Thyroid gland (tissue), 4 donors: ENCODE results near the gene FAM83B. TPM values are rescaled to one million over a fixed set of nuclear protein-coding genes. Genes with fewer than 3 reads are reported as not detected.

ENCODE experiments used
- DNase-seq, 2 donors: peaks; one replicate each; pipeline ENCODE4 v3.0.0-alpha.2; 2019
- H3K27ac ChIP-seq, 3 donors: fragments of 200-600 bp; sonication (generic); 1 replicate in 2 of 3; 2 replicates in 1 of 3; pipeline ENCODE4 v1.5.1; 2016 to 2019; ENCODE audit warnings: mild to moderate bottlenecking in 1 of 3, moderate library complexity in 1 of 3
- H3K27me3 ChIP-seq: fragments of 200-600 bp; sonication (generic); one replicate; pipeline ENCODE4 v1.5.1; 2019
- H3K36me3 ChIP-seq, 2 donors: fragments of 200-600 bp; sonication (generic); one replicate each; pipeline ENCODE4 v1.5.1; 2016 to 2019
- H3K4me1 ChIP-seq, 2 donors: fragments of 200-600 bp; sonication (generic); one replicate each; pipeline ENCODE4 v1.5.1; 2017 to 2019
- H3K4me3 ChIP-seq, 3 donors: fragments of 200-600 bp; sonication (generic); replicated peaks in 1 of 3; 1 replicate in 2 of 3; 2 replicates in 1 of 3; pipeline ENCODE4 v1.5.1; 2016; ENCODE audit warnings: mild to moderate bottlenecking in 1 of 3
- H3K9me3 ChIP-seq: fragments of 200-600 bp; sonication (generic); one replicate; pipeline ENCODE4 v1.5.1; 2017
- POLR2A ChIP-seq, 2 donors: fragments of 450-650 bp; IDR thresholded peaks; one replicate each; pipeline ENCODE4 v1.6.1; 2017; ENCODE audit warnings: antibody characterized with exemption in 2 of 2, mild to moderate bottlenecking in 2 of 2, moderate library complexity in 1 of 2
- WGBS, 2 donors: methylation state at CpG; one replicate each; pipeline ENCODE4 v1.1.5; 2017; 5-methylcytosine and 5-hydroxymethylcytosine counted together
- intact Hi-C: fragments of 100-400 bp; cut with DNase I; formaldehyde crosslinking; loops from one replicate; pipeline ENCODE4 v1.15.1; 2023
- total RNA-seq, 4 donors: library from RNA; depleted of rRNA; stranded (reverse); fragments of >200 nt; gene quantifications; one replicate each; pipeline ENCODE4 v1.2.3, GENCODE V29; 2016
- TF ChIP-seq, protein P1 (sequence below), 6 experiments: fragments of 200-600 bp in 3 of 6; fragments of 450-650 bp in 3 of 6; sonication (generic) in 3 of 6; IDR thresholded peaks; one replicate each; pipeline ENCODE4 v1.5.1; 2016 to 2019; ENCODE audit warnings: antibody characterized with exemption in 6 of 6, mild to moderate bottlenecking in 2 of 6, inconsistent platforms in 1 of 6, moderate library complexity in 1 of 6

Gene FAM83B
- total RNA-seq, 4 donors from 2014 or later, result 20.3 to 29.9 (median 23.5) TPM

DNA sequence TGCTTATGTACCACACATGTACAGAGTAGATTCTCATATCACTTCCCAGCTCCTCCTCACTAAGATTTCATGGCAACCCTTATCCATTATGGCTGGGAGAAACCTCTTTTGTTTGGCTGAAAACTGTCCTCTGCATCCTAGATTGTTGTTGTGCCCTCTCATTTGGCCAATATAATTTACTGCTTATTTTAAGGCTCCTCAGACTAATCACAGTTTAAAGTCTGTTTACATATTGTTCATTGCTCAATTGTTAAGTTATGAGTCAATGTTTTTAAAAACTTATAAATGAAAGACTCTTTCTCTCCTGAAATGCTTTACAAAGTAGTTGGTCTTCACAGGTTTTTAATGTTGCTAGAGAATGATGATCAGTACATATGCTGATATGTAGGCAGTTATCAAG is 57.3 kb downstream of the FAM83B start:
- TF ChIP-seq POLR2A (IDR thresholded peaks at IDR 0.05), result no peak
- TF ChIP-seq, protein P1, sequence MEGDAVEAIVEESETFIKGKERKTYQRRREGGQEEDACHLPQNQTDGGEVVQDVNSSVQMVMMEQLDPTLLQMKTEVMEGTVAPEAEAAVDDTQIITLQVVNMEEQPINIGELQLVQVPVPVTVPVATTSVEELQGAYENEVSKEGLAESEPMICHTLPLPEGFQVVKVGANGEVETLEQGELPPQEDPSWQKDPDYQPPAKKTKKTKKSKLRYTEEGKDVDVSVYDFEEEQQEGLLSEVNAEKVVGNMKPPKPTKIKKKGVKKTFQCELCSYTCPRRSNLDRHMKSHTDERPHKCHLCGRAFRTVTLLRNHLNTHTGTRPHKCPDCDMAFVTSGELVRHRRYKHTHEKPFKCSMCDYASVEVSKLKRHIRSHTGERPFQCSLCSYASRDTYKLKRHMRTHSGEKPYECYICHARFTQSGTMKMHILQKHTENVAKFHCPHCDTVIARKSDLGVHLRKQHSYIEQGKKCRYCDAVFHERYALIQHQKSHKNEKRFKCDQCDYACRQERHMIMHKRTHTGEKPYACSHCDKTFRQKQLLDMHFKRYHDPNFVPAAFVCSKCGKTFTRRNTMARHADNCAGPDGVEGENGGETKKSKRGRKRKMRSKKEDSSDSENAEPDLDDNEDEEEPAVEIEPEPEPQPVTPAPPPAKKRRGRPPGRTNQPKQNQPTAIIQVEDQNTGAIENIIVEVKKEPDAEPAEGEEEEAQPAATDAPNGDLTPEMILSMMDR (IDR thresholded peaks at IDR 0.05), result no peak
- Histone ChIP-seq H3K36me3 (no peaks in the 10 kb centered on the region), H3K4me3 (no peak overlapping the region), H3K27me3 (no peaks in the 10 kb centered on the region), H3K9me3 (no peaks in the 10 kb centered on the region), H3K4me1 (peaks cover 0 to 4% of the 10 kb centered on the region in 2 donors), H3K27ac (no peak overlapping the region)
- DNase-seq, result no peak
- intact Hi-C loops, result no loop called here

DNA sequence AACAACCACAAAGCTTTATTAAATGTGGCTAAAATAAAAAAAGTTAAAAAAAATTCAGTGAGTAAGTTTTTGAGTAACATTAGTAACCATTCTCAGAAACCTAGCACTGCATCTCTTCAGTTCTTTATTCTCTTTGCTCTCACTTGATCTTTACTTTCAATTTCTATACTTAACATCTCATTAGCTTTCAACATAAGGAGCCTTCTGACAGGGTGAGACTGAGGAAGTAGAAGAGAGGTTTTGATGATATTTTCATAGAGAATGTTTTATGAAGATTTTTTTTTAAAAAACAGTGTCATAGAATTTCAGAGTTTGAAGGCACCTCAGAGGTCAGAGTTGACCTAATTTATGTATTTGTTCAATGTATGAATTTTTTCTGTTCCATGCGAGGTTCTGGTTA is 60.8 kb downstream of the FAM83B start:
- intact Hi-C loops, result no loop called here
- no peak overlapping the region for H3K4me3 ChIP-seq
- no peak overlapping the region for H3K27ac ChIP-seq
- H3K27me3 ChIP-seq, result no peaks in the 10 kb centered on the region
- no peak for TF ChIP-seq POLR2A (IDR thresholded peaks at IDR 0.05)
- TF ChIP-seq, protein P1 (IDR thresholded peaks at IDR 0.05), result no peak
- H3K4me1 ChIP-seq, result peaks cover 0 to 3% of the 10 kb centered on the region in 2 donors
- H3K36me3 ChIP-seq, result no peaks in the 10 kb centered on the region
- H3K9me3 ChIP-seq, result no peaks in the 10 kb centered on the region
- DNase-seq, result no peak
- WGBS, 2 donors, result 77 to 78% methylated on average over 1 of the region's 1 CpG

DNA sequence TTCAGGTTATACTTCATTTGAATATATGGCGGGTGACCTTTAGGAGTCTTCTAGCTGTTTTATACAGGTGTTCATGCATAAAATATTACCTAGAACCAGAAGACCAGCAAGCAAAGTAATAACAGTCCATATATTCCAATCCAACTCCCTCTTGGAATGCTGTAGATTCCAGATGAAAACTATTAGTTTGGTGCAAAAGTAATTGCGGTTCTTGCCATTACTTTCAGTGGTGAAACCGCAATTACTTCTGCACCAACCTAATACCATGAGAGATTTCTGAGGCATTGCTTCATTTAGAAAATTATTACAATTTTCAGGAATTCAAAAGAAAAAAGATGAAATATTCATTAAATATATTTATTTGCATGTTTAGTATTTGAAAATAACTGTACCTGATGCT is 62.6 kb downstream of the FAM83B start:
- Histone ChIP-seq H3K27me3 (no peaks in the 10 kb centered on the region), H3K9me3 (no peaks in the 10 kb centered on the region), H3K36me3 (no peaks in the 10 kb centered on the region), H3K27ac (no peak overlapping the region), H3K4me1 (peaks cover 0 to 3% of the 10 kb centered on the region in 2 donors), H3K4me3 (no peak overlapping the region)
- DNase-seq, result no peak
- 96 to 97% methylated on average over 3 of the region's 3 CpGs for WGBS, 2 donors
- TF ChIP-seq POLR2A (IDR thresholded peaks at IDR 0.05), result no peak
- TF ChIP-seq, protein P1 (IDR thresholded peaks at IDR 0.05), result no peak
- intact Hi-C loops, result no loop called here

DNA sequence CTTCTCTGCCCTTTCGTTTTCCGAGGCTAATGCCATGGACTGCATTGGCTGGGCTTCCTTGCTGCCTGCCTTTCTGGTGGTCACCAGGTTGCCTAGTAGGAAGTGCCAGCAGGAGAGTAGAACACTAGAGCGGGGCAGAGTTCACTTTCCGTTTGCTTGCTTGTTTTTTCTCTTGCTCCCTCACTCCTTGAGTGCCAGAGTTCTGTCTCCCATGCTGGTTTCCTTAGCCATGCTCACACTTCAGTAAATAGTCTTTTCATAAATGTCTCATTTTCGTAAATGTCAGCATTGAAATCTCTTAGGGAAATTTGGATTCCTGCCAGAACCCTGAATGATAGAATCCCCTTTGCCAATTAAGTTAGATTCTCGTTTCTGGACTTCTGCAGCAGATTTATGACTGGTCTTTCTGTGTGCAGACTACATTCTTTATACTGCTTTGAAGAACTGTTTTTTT is 63.9 kb downstream of the FAM83B start:
- TF ChIP-seq, protein P1 (IDR thresholded peaks at IDR 0.05), result no peak
- TF ChIP-seq POLR2A (IDR thresholded peaks at IDR 0.05), result no peak
- DNase-seq, result no peak
- WGBS, 2 donors, result 73 to 80% methylated on average over 6 of the region's 6 CpGs
- Histone ChIP-seq H3K9me3 (no peaks in the 10 kb centered on the region), H3K27me3 (no peaks in the 10 kb centered on the region), H3K36me3 (no peaks in the 10 kb centered on the region), H3K4me1 (peaks cover 0 to 3% of the 10 kb centered on the region in 2 donors), H3K4me3 (no peak overlapping the region), H3K27ac (no peak overlapping the region)
- intact Hi-C loops, result no loop called here

DNA sequence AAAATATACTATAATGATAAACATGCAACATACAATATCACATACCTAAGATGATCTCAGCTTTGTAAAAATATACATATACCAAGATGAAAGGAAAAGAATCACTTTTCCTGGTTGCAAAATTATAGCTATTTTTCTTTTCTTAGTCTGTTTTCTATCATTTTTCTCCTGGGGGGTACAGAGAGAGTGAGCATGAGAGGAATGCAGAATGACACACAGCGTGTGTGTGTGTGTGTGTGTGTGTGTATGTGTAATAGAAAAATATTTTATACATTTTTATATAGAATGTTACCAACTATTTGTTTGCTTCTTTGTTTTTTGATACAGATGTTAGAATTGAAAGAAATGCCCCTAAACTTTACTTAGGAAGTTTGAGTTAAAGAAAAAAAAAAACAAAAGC is 64.3 kb downstream of the FAM83B start:
- TF ChIP-seq, protein P1 (IDR thresholded peaks at IDR 0.05), result no peak
- TF ChIP-seq POLR2A (IDR thresholded peaks at IDR 0.05), result no peak
- WGBS, 2 donors, result 63 to 71% methylated on average over 1 of the region's 1 CpG
- Histone ChIP-seq H3K9me3 (no peaks in the 10 kb centered on the region), H3K4me3 (no peak overlapping the region), H3K36me3 (no peaks in the 10 kb centered on the region), H3K27me3 (no peaks in the 10 kb centered on the region), H3K27ac (no peak overlapping the region), H3K4me1 (peaks cover 0 to 3% of the 10 kb centered on the region in 2 donors)
- no peak for DNase-seq
- intact Hi-C loops, result no loop called here
